Measurements from ENCODE around the gene DUSP15.

DNA sequence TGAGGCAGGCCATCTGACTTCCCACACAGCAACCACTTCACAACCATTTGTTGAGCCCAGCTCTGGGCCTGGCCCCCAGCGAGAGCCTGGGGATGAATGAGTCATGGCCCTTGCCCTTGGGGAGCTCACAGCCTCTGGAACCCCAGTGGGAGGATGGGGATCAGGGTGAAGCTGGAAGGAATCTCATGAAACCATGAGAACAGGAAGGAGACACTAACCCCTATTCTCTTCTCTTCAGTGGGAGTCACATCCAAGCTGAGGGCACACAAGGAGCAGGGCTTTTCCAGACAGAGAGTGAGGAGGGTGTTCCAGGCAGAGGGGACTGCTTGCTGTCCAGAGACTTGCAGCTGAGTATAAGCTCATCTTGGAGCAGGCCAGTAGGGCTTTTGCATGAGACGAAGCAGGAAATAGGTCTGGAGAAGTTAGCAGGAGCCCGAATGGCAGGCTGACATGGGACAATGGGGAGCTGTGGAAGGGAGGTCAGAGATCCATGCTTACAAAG is 32.4 kb downstream of the DUSP15 start:
- TF ChIP-seq, protein P1, sequence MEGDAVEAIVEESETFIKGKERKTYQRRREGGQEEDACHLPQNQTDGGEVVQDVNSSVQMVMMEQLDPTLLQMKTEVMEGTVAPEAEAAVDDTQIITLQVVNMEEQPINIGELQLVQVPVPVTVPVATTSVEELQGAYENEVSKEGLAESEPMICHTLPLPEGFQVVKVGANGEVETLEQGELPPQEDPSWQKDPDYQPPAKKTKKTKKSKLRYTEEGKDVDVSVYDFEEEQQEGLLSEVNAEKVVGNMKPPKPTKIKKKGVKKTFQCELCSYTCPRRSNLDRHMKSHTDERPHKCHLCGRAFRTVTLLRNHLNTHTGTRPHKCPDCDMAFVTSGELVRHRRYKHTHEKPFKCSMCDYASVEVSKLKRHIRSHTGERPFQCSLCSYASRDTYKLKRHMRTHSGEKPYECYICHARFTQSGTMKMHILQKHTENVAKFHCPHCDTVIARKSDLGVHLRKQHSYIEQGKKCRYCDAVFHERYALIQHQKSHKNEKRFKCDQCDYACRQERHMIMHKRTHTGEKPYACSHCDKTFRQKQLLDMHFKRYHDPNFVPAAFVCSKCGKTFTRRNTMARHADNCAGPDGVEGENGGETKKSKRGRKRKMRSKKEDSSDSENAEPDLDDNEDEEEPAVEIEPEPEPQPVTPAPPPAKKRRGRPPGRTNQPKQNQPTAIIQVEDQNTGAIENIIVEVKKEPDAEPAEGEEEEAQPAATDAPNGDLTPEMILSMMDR (conservative IDR thresholded peaks at IDR 0.05), result no peak
- no peak for TF ChIP-seq ZFX (IDR thresholded peaks at IDR 0.05)

Measured in C4-2B (cell line).